GM12891 (cell line): ENCODE data around the gene SLC38A3.

Source experiments
- POLR2A ChIP-seq: IDR thresholded peaks from 2 replicates; pipeline ENCODE4 v1.6.1; 2011; ENCODE audit warnings: low read depth, low read length, control low read depth
- POLR2AphosphoS5 ChIP-seq: IDR thresholded peaks from 2 replicates; pipeline ENCODE4 v1.6.1; 2011; ENCODE audit warnings: low read depth, low read length, control low read depth
- SPI1 ChIP-seq: IDR thresholded peaks from 2 replicates; pipeline ENCODE4 v1.6.1; 2011; ENCODE audit warnings: low read depth, low read length, control low read depth

GRCh38 chr3:50230794-50231125 is 25.7 kb downstream of the SLC38A3 start:
- TF ChIP-seq POLR2A = no peak
- TF ChIP-seq SPI1 = no peak
- no peak for TF ChIP-seq POLR2AphosphoS5
